GM23338 (cell line): ENCODE measurements around the gene MYBPC2. TPM values are rescaled to one million over a fixed set of nuclear protein-coding genes. Genes with fewer than 3 reads are reported as not detected.

Experiments used
- ATAC-seq: fragments of 200-7000 bp; cut with Tn5 transposase; 3 replicates; pipeline ENCODE4 v1.9.1; 2020
- DNase-seq: peaks from one replicate; pipeline ENCODE4 v3.0.0-alpha.2; 2015; ENCODE audit warnings: low spot score
- H2AFZ ChIP-seq: fragments of 200-600 bp; sonication (generic); 2 replicates; pipeline ENCODE4 v1.8.0; 2016; ENCODE audit warnings: antibody characterized with exemption, mild to moderate bottlenecking, moderate library complexity
- H3F3A ChIP-seq: fragments of 200-600 bp; sonication (generic); replicated peaks from 2 replicates; pipeline ENCODE4 v1.8.0; 2017; ENCODE audit warnings: antibody characterized with exemption, mixed run types, low read depth
- H3K27ac ChIP-seq: fragments of 200-600 bp; sonication (generic); 2 replicates; pipeline ENCODE4 v1.6.1; 2016; ENCODE audit warnings: low read depth
- H3K27me3 ChIP-seq: fragments of 200-600 bp; sonication (generic); 2 replicates; pipeline ENCODE4 v1.8.0; 2016; ENCODE audit warnings: mild to moderate bottlenecking, mixed run types, moderate library complexity; ENCODE audit not compliant: insufficient read depth
- H3K36me3 ChIP-seq: fragments of 200-600 bp; sonication (generic); 2 replicates; pipeline ENCODE4 v1.8.0; 2016; ENCODE audit warnings: mild to moderate bottlenecking; ENCODE audit not compliant: insufficient read depth
- H3K4me1 ChIP-seq: fragments of 200-600 bp; sonication (generic); 2 replicates; pipeline ENCODE4 v1.8.0; 2016; ENCODE audit warnings: mild to moderate bottlenecking, moderate library complexity; ENCODE audit not compliant: insufficient read depth
- H3K4me2 ChIP-seq: fragments of 200-600 bp; sonication (generic); 2 replicates; pipeline ENCODE4 v1.7.1; 2017; ENCODE audit warnings: mixed run types
- H3K4me3 ChIP-seq: fragments of 200-600 bp; sonication (generic); 2 replicates; pipeline ENCODE4 v1.6.1; 2016; ENCODE audit warnings: mixed run types
- H3K79me2 ChIP-seq: fragments of 200-600 bp; sonication (generic); replicated peaks from 2 replicates; pipeline ENCODE4 v1.8.0; 2017; ENCODE audit warnings: mild to moderate bottlenecking; ENCODE audit not compliant: insufficient read depth
- H3K9me2 ChIP-seq: fragments of 200-600 bp; sonication (generic); 2 replicates; pipeline ENCODE4 v1.8.0; 2017; ENCODE audit not compliant: insufficient read depth
- H4K20me1 ChIP-seq: fragments of 200-600 bp; sonication (generic); replicated peaks from 2 replicates; pipeline ENCODE4 v1.8.0; 2017; ENCODE audit warnings: mild to moderate bottlenecking; ENCODE audit not compliant: insufficient read depth
- H3K27ac Mint-ChIP-seq: 2 replicates; pipeline ENCODE4 v1.8.0; 2020; ENCODE audit warnings: inconsistent platforms, mild to moderate bottlenecking, moderate library complexity, mixed read lengths
- H3K27me3 Mint-ChIP-seq: 3 replicates; pipeline ENCODE4 v1.8.0; 2022; ENCODE audit warnings: low read depth, mild to moderate bottlenecking, moderate library complexity, mixed read lengths, inconsistent platforms; ENCODE audit not compliant: insufficient read depth, poor library complexity
- H3K36me3 Mint-ChIP-seq: 3 replicates; pipeline ENCODE4 v1.8.0; 2021; ENCODE audit warnings: low read depth, mild to moderate bottlenecking, inconsistent platforms, moderate library complexity, mixed read lengths
- H3K4me1 Mint-ChIP-seq: 3 replicates; pipeline ENCODE4 v1.8.0; 2020; ENCODE audit warnings: mild to moderate bottlenecking, inconsistent platforms, mixed read lengths
- H3K4me3 Mint-ChIP-seq: 3 replicates; pipeline ENCODE4 v1.8.0; 2021; ENCODE audit warnings: moderate library complexity, mild to moderate bottlenecking, inconsistent platforms, mixed read lengths
- H3K9me3 Mint-ChIP-seq: 3 replicates; pipeline ENCODE4 v1.8.0; 2020; ENCODE audit warnings: moderate library complexity, mild to moderate bottlenecking, inconsistent platforms, mixed read lengths
- CREB1 ChIP-seq: fragments of 250-450 bp; sonication (Bioruptor Pico); IDR thresholded peaks from 2 replicates; pipeline ENCODE4 v1.5.0; 2020; ENCODE audit warnings: low read depth, mild to moderate bottlenecking, moderate library complexity
- ETS1 ChIP-seq: IDR thresholded peaks from 2 replicates; pipeline ENCODE4 v1.6.1; 2016; ENCODE audit warnings: antibody characterized with exemption
- EZH2 ChIP-seq: fragments of 200-600 bp; sonication (generic); IDR thresholded peaks from one replicate; pipeline ENCODE4 v1.8.0; 2017; ENCODE audit warnings: antibody characterized with exemption, mild to moderate bottlenecking, low read depth; ENCODE audit not compliant: unreplicated experiment
- EZH2phosphoT487 ChIP-seq: fragments of 200-600 bp; sonication (generic); IDR thresholded peaks from one replicate; pipeline ENCODE4 v1.8.1; 2018; ENCODE audit warnings: antibody characterized with exemption; ENCODE audit not compliant: unreplicated experiment
- JUNB ChIP-seq: IDR thresholded peaks from one replicate; pipeline ENCODE4 v1.6.1; 2016; ENCODE audit warnings: antibody characterized with exemption; ENCODE audit not compliant: unreplicated experiment
- NANOG ChIP-seq: IDR thresholded peaks from 2 replicates; pipeline ENCODE4 v1.6.1; 2016; ENCODE audit warnings: antibody characterized with exemption, borderline replicate concordance
- POLR2AphosphoS5 ChIP-seq: IDR thresholded peaks from 2 replicates; pipeline ENCODE4 v1.6.1; 2016; ENCODE audit warnings: antibody characterized with exemption, low read depth
- REST ChIP-seq: IDR thresholded peaks from one replicate; pipeline ENCODE4 v1.6.1; 2018; ENCODE audit warnings: antibody characterized with exemption; ENCODE audit not compliant: unreplicated experiment
- STAT1 ChIP-seq: IDR thresholded peaks from one replicate; pipeline ENCODE4 v1.6.1; 2016; ENCODE audit warnings: antibody characterized with exemption; ENCODE audit not compliant: unreplicated experiment
- ZNF114 ChIP-seq: fragments of 250-450 bp; sonication (Bioruptor Pico); IDR thresholded peaks from 2 replicates; pipeline ENCODE4 v1.5.0; 2020; ENCODE audit warnings: mild to moderate bottlenecking, moderate library complexity
- ZNF331 ChIP-seq: fragments of 250-450 bp; sonication (Bioruptor Pico); IDR thresholded peaks from 2 replicates; pipeline ENCODE4 v1.5.0; 2020; ENCODE audit warnings: low read depth, mild to moderate bottlenecking, moderate library complexity
- ZNF462 ChIP-seq: fragments of 250-450 bp; sonication (Bioruptor Pico); IDR thresholded peaks from 2 replicates; pipeline ENCODE4 v1.5.0; 2020; ENCODE audit warnings: mild to moderate bottlenecking, moderate library complexity
- polyA plus RNA-seq: library from polyadenylated mRNA; unstranded; fragments of >200 nt; fragmentation: Nextera tagmentation; extraction: Ambion mirVana; gene quantifications from 2 replicates; pipeline ENCODE4 v1.2.1, GENCODE V29; 2016
- total RNA-seq: library from RNA; depleted of rRNA; stranded (reverse); fragments of >200 nt; shearing (Covaris generic); gene quantifications from 2 replicates; pipeline ENCODE4 v1.2.3, GENCODE V29; 2014

Gene MYBPC2
- total and polyA plus RNA-seq, 2 experiments from 2014 or later: 4.2 to 5.9 TPM

- no peak overlapping the region for H2AFZ ChIP-seq
- no peak for DNase-seq
- peaks cover 39% of the 10 kb centered on the region for H3K36me3 Mint-ChIP-seq
- H3K27me3 ChIP-seq: peaks cover 19% of the 10 kb centered on the region
- no peaks in the 10 kb centered on the region for H3K9me2 ChIP-seq
- no peak for ATAC-seq
- no peak for TF ChIP-seq CREB1 (CRISPR knock-in tag)
- no peak for TF ChIP-seq ZNF331
- H3K4me3 Mint-ChIP-seq: no peak overlapping the region
- H3K9me3 Mint-ChIP-seq: peaks cover 95% of the 10 kb centered on the region
- no peak overlapping the region for H3K4me3 ChIP-seq
- H3K4me1 ChIP-seq: peaks cover 4% of the 10 kb centered on the region; the same call in 1 of the 2 replicates
- peaks cover 12% of the 10 kb centered on the region for H3K27me3 Mint-ChIP-seq
- H3K4me1 Mint-ChIP-seq: no peaks in the 10 kb centered on the region
- no peak overlapping the region for H3K27ac ChIP-seq
- H3K36me3 ChIP-seq: no peaks in the 10 kb centered on the region
- no peaks in the 10 kb centered on the region for H3K79me2 ChIP-seq
- H3K4me2 ChIP-seq: no peak overlapping the region
- no peaks in the 10 kb centered on the region for H3F3A ChIP-seq
- no peaks in the 10 kb centered on the region; the same call in 1 of the 2 replicates for H4K20me1 ChIP-seq
- H3K27ac Mint-ChIP-seq: no peak overlapping the region
Observed at GRCh38 chr19:50509366-50509765, 76.7 kb downstream of the MYBPC2 start.

- Mint-ChIP-seq H3K36me3 (peaks cover 37% of the 10 kb centered on the region), H3K27me3 (peaks cover 10% of the 10 kb centered on the region), H3K9me3 (peaks cover 94% of the 10 kb centered on the region), H3K4me1 (no peaks in the 10 kb centered on the region), H3K27ac (no peak overlapping the region), H3K4me3 (no peak overlapping the region)
- Histone ChIP-seq H3K36me3 (no peaks in the 10 kb centered on the region), H3K9me2 (no peaks in the 10 kb centered on the region), H3K4me1 (peaks cover 4% of the 10 kb centered on the region; the same call in 1 of the 2 replicates), H3K27ac (no peak overlapping the region), H3K4me3 (peak overlapping the region; percentile 61), H3F3A (no peaks in the 10 kb centered on the region), H3K79me2 (no peaks in the 10 kb centered on the region), H3K27me3 (peaks cover 19% of the 10 kb centered on the region), H3K4me2 (peak overlapping the region; percentile 78), H4K20me1 (no peaks in the 10 kb centered on the region; the same call in 1 of the 2 replicates), H2AFZ (no peak overlapping the region)
- no peak for DNase-seq
- ATAC-seq: no peak
- TF ChIP-seq ZNF462 (CRISPR knock-in tag): no peak
- TF ChIP-seq REST: no peak
- TF ChIP-seq EZH2: no peak
- TF ChIP-seq JUNB: no peak
- no peak for TF ChIP-seq NANOG
- TF ChIP-seq EZH2phosphoT487: no peak
- TF ChIP-seq ZNF114 (CRISPR knock-in tag): no peak
- TF ChIP-seq ETS1: no peak
- TF ChIP-seq CREB1 (CRISPR knock-in tag): no peak
- no peak for TF ChIP-seq STAT1
- no peak for TF ChIP-seq POLR2AphosphoS5
- no peak for TF ChIP-seq ZNF331
Observed at GRCh38 chr19:50510121-50510670, 77.5 kb downstream of the MYBPC2 start.
